Measurements from ENCODE around the gene CFAP46.

CFAP46 gene

DNA sequence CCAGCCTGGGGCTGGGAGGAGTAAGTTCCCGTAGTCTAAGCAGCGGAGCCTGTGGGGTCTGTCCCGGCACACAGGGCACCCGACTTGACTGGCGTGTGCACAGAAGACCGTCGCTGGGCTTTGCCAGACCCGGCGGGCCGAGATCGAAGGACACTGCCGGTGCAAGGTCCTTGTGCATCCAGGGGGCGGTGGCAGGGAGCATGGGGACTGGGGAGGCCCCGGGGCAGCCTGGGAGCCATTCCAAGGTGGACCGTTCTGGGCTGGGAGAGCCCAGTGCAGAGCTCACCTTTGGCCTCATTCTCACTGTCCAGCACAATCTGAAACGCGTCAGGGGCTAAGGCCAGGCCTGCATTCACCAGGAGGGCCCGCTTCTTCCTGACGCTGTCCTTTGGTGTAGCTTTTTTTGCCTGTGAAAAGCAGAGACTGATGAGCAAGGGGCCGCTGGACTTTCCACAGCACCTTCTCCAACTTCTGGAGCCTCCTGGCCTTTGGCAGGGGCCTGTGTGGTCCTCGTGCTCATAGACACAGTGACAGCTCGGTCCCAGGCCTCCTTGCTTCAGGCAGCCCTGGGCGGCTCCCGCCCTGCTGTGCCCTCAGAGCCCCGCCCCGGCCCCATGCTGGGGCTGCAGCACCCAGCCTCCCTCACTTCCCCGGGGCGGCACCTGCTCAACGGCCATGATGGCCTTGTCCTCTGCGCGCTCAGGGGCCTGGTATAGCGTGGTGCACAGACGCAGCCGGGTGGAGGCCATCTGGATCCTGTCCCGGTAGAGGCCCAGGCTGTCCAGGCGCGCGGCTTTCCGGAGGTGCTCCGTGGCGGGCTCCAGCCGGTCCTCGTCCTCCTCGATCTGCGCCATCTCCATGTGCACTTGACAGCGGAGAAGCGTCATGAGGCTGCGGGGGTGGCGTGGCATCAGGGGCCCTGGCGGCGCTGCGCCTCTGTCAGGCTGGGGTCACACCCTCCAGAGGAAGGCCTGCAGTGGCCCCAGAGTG lies 20.3 kb downstream of the CFAP46 start:
- no peak for TF ChIP-seq ESRRG (CRISPR knock-in tag; IDR thresholded peaks at IDR 0.05)
- TF ChIP-seq ZFP3 (CRISPR knock-in tag; IDR thresholded peaks at IDR 0.05) = no peak
- TF ChIP-seq OSR1 (CRISPR knock-in tag; IDR thresholded peaks at IDR 0.05) = no peak
- TF ChIP-seq SNAI2 (CRISPR knock-in tag; IDR thresholded peaks at IDR 0.05) = no peak
- no peak for ATAC-seq

DNA sequence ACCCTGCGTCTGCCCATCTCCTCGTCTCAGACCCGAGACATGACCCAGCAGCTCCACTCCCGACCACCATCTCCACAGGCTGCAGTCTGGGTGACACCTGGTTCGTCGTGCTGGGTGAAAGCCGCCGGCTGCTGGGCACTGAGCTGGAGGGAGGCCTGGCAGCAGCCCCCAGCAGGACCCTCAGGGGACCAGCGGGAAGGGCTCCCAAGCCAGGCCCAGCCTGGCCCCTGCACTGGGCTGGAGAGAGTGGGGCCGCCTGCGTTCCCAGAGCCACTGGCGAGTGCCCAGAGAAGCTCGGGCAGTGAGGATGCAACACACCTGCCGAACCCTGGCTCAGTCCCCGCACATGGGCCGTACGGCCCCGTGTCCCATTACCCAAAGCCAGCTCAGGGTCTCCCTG lies 21.3 kb downstream of the CFAP46 start:
- TF ChIP-seq, protein P1, sequence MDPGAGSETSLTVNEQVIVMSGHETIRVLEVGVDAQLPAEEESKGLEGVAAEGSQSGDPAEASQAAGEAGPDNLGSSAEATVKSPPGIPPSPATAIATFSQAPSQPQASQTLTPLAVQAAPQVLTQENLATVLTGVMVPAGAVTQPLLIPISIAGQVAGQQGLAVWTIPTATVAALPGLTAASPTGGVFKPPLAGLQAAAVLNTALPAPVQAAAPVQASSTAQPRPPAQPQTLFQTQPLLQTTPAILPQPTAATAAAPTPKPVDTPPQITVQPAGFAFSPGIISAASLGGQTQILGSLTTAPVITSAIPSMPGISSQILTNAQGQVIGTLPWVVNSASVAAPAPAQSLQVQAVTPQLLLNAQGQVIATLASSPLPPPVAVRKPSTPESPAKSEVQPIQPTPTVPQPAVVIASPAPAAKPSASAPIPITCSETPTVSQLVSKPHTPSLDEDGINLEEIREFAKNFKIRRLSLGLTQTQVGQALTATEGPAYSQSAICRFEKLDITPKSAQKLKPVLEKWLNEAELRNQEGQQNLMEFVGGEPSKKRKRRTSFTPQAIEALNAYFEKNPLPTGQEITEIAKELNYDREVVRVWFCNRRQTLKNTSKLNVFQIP (CRISPR knock-in tag; IDR thresholded peaks at IDR 0.05; ENCODE audit: borderline replicate concordance, low read depth) = no peak
- TF ChIP-seq ZFP3 (CRISPR knock-in tag; IDR thresholded peaks at IDR 0.05) = no peak
- TF ChIP-seq, protein P2, sequence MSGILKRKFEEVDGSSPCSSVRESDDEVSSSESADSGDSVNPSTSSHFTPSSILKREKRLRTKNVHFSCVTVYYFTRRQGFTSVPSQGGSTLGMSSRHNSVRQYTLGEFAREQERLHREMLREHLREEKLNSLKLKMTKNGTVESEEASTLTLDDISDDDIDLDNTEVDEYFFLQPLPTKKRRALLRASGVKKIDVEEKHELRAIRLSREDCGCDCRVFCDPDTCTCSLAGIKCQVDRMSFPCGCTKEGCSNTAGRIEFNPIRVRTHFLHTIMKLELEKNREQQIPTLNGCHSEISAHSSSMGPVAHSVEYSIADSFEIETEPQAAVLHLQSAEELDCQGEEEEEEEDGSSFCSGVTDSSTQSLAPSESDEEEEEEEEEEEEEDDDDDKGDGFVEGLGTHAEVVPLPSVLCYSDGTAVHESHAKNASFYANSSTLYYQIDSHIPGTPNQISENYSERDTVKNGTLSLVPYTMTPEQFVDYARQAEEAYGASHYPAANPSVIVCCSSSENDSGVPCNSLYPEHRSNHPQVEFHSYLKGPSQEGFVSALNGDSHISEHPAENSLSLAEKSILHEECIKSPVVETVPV (CRISPR knock-in tag; IDR thresholded peaks at IDR 0.05) = no peak
- no peak for ATAC-seq

DNA sequence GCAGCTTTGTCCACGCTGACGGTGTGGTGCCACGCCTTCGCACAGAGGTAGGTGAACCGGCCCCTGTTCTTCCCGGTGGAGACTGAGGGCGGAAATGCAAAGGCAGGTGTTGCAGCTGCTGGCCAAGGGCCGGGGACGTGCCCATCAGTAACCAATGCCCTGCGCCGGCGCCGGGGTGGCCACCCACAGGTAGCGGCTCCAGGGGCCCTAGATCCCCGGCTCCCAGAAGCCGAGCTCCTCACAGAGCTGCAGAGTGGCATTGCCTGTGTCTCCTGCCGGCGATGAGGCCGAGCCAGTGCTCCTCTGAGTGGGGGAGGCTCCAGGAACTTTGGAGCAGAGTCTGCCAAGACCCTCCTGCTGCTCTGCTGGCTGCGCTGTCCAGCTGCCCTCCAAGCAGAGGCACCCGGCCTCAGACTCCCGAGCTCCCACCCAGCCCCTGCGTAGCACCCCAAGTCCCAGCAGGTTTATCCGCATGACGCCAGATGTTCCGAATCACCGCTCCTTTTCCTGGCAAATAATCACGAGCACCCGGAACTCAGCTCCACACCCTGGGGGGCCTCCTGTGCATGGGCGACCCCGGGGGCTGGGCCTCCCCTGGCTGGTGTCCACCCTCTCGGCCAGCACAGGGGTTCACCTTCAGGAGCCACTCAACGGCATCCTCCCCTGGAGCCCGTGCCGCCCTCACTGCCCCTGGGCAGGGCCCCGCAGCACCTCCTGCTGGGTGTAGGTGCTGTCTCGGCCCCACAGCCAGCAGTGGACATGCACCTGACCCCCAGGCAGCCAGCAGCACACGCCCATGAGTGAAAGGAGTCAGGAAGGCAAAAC lies 22.1 kb downstream of the CFAP46 start:
- ATAC-seq = no peak
- no peak for TF ChIP-seq CSDC2 (CRISPR knock-in tag; IDR thresholded peaks at IDR 0.05)
- no peak for TF ChIP-seq ISL1 (CRISPR knock-in tag; IDR thresholded peaks at IDR 0.05)
- no peak for TF ChIP-seq TOX (CRISPR knock-in tag; IDR thresholded peaks at IDR 0.05; ENCODE audit: borderline replicate concordance)
- no peak for TF ChIP-seq TCF4 (CRISPR knock-in tag; IDR thresholded peaks at IDR 0.05; ENCODE audit: borderline replicate concordance)

DNA sequence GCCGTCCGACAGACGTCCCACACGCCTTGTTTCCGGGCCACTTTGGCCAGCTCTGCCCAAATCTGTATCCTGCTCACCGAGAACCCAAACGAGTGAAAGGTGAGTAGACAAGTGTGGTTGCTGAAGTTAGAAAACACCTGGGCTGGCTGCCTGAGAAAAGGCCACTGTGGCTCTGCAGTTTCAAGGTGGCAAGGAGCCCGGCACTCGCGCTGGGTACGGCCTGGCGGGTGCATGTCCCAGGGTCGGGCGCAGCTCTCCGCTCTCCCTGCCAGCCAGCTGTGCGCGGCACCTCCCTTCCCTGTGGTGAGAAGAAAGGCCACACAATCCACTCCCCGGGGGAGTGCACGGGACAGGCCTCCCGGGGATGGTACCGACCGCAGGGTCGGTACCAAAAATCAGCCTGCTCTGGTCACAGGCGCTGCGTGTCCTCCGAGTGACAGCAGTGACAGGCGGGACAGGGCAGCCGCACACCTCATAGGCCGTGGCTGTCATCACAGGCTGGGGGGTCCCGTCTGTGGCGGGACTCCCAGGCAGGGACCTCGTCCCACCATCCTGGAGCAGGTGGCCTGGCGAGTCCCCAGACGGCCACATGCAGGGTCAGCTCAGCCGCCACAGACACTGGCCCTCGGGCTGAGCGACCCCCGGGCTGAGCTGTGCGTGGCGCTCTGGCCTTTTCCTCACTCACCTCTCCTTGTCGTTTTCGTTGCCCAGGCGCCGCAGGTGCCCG lies 22.8 kb downstream of the CFAP46 start:
- ATAC-seq = no peak
- no peak for TF ChIP-seq ZFP3 (CRISPR knock-in tag; IDR thresholded peaks at IDR 0.05)
- no peak for TF ChIP-seq ISL1 (CRISPR knock-in tag; IDR thresholded peaks at IDR 0.05)
- no peak for TF ChIP-seq TCF4 (CRISPR knock-in tag; IDR thresholded peaks at IDR 0.05; ENCODE audit: borderline replicate concordance)
- no peak for TF ChIP-seq ESRRG (CRISPR knock-in tag; IDR thresholded peaks at IDR 0.05)
- no peak for TF ChIP-seq PPARA (CRISPR knock-in tag; IDR thresholded peaks at IDR 0.05; ENCODE audit: borderline replicate concordance)
- TF ChIP-seq CSDC2 (CRISPR knock-in tag; IDR thresholded peaks at IDR 0.05) = no peak
- TF ChIP-seq TOX (CRISPR knock-in tag; IDR thresholded peaks at IDR 0.05; ENCODE audit: borderline replicate concordance) = no peak
- TF ChIP-seq BACH2 (CRISPR knock-in tag; IDR thresholded peaks at IDR 0.05; ENCODE audit: borderline replicate concordance) = no peak
- TF ChIP-seq ZNF565 (CRISPR knock-in tag; conservative IDR thresholded peaks at IDR 0.05; ENCODE audit: low read depth) = no peak
- TF ChIP-seq OSR1 (CRISPR knock-in tag; IDR thresholded peaks at IDR 0.05) = no peak
- TF ChIP-seq, protein P2 (CRISPR knock-in tag; IDR thresholded peaks at IDR 0.05) = no peak
- no peak for TF ChIP-seq RARB (CRISPR knock-in tag; IDR thresholded peaks at IDR 0.05)
- TF ChIP-seq, protein P1 (CRISPR knock-in tag; IDR thresholded peaks at IDR 0.05; ENCODE audit: borderline replicate concordance, low read depth) = no peak
- no peak for TF ChIP-seq SNAI2 (CRISPR knock-in tag; IDR thresholded peaks at IDR 0.05)
- TF ChIP-seq ZC3H10 (CRISPR knock-in tag; IDR thresholded peaks at IDR 0.05) = no peak

Measured in SK-N-SH treated with all-trans-retinoic acid at 6 μM for 48 hours (cell line).